Loucy (cell line): Measurements from ENCODE around the gene TF.

Source experiments
- H2AFZ ChIP-seq: fragments of 200-600 bp; sonication (generic); 2 replicates; pipeline ENCODE4 v1.6.0; 2016; ENCODE audit warnings: antibody characterized with exemption, mild to moderate bottlenecking, low read length, moderate library complexity
- H3F3A ChIP-seq: fragments of 200-600 bp; 2 replicates; pipeline ENCODE4 v1.6.0; 2016; ENCODE audit warnings: antibody characterized with exemption, low read depth, mild to moderate bottlenecking
- H3K27me3 ChIP-seq: fragments of 200-600 bp; sonication (generic); 2 replicates; pipeline ENCODE4 v1.6.1; 2014; ENCODE audit warnings: low read length, mild to moderate bottlenecking; ENCODE audit not compliant: insufficient read depth, poor library complexity, severe bottlenecking
- H3K36me3 ChIP-seq: fragments of 200-600 bp; sonication (generic); 2 replicates; pipeline ENCODE4 v1.6.1; 2016; ENCODE audit warnings: low read length; ENCODE audit not compliant: insufficient read depth
- H3K4me1 ChIP-seq: fragments of 200-600 bp; sonication (generic); 2 replicates; pipeline ENCODE4 v1.5.1; 2014; ENCODE audit warnings: low read length, mild to moderate bottlenecking; ENCODE audit not compliant: insufficient read depth, poor library complexity, severe bottlenecking
- H3K4me2 ChIP-seq: fragments of 200-600 bp; sonication (generic); 2 replicates; pipeline ENCODE4 v1.6.0; 2014; ENCODE audit warnings: antibody characterized with exemption, low read length, low read depth, mild to moderate bottlenecking; ENCODE audit not compliant: poor library complexity, severe bottlenecking
- H3K4me3 ChIP-seq: fragments of 200-600 bp; sonication (generic); 2 replicates; pipeline ENCODE4 v1.5.1; 2014; ENCODE audit warnings: low read length, mild to moderate bottlenecking, mixed read lengths; ENCODE audit not compliant: poor library complexity, severe bottlenecking
- H3K79me2 ChIP-seq: fragments of 200-600 bp; sonication (generic); 2 replicates; pipeline ENCODE4 v1.6.1; 2014; ENCODE audit warnings: low read length; ENCODE audit not compliant: insufficient read depth
- H3K9ac ChIP-seq: fragments of 200-600 bp; sonication (generic); 2 replicates; pipeline ENCODE4 v1.6.0; 2014; ENCODE audit warnings: mild to moderate bottlenecking, low read depth, low read length, moderate library complexity; ENCODE audit not compliant: poor library complexity, severe bottlenecking
- H3K9me2 ChIP-seq: fragments of 200-600 bp; sonication (generic); replicated peaks from 2 replicates; pipeline ENCODE4 v1.6.1; 2016; ENCODE audit warnings: low read depth, low read length, mixed read lengths
- H3K9me3 ChIP-seq: fragments of 200-600 bp; sonication (generic); 2 replicates; pipeline ENCODE4 v1.6.1; 2014; ENCODE audit warnings: mild to moderate bottlenecking, antibody characterized with exemption, low read length, low read depth; ENCODE audit not compliant: insufficient read depth
- H4K20me1 ChIP-seq: fragments of 200-600 bp; sonication (generic); 2 replicates; pipeline ENCODE4 v1.6.0; 2014; ENCODE audit warnings: antibody characterized with exemption, low read length, mild to moderate bottlenecking; ENCODE audit not compliant: insufficient read depth, poor library complexity, severe bottlenecking
- EZH2phosphoT487 ChIP-seq: fragments of 200-600 bp; IDR thresholded peaks from 2 replicates; pipeline ENCODE4 v1.6.1; 2018; ENCODE audit warnings: antibody characterized with exemption, mild to moderate bottlenecking, moderate library complexity, borderline replicate concordance
- TF ChIP-seq, protein P1 (sequence below): fragments of 200-600 bp; sonication (generic); conservative IDR thresholded peaks from 2 replicates; pipeline ENCODE4 v1.5.1; 2014; ENCODE audit warnings: mild to moderate bottlenecking, antibody characterized with exemption, low read length

TF gene

DNA sequence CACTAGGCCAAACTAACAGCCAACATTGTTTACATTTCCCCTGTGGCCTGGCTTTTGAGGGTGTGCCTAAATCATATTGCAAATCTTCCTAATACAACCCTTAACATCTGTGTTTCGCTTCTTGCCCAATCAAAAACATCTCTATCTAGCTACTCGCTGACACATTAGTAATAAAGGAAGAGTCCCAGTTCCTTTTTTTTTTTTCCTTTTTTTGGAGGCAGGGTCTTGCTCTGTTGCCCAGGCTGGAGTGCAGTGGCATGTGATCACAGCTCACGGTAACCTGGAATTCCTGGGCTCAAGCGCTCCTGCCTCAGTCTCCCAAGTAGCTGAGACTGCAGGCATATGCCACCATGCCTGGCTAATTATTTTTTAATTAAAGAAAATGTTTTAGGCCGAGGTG is 57.3 kb downstream of the TF start:
- Histone ChIP-seq H3K9me2 (no peaks in the 10 kb centered on the region), H3K36me3 (no peaks in the 10 kb centered on the region; the same call in 1 of the 2 replicates), H3K27me3 (peaks cover 13% of the 10 kb centered on the region), H3K9ac (no peak overlapping the region), H3K4me1 (peaks cover 24% of the 10 kb centered on the region), H3K4me2 (no peak overlapping the region), H3F3A (no peaks in the 10 kb centered on the region), H3K9me3 (no peaks in the 10 kb centered on the region), H4K20me1 (peaks cover 14% of the 10 kb centered on the region), H2AFZ (no peak overlapping the region), H3K4me3 (no peak overlapping the region), H3K79me2 (peaks cover 28% of the 10 kb centered on the region)
- TF ChIP-seq EZH2phosphoT487: no peak
- TF ChIP-seq, protein P1, sequence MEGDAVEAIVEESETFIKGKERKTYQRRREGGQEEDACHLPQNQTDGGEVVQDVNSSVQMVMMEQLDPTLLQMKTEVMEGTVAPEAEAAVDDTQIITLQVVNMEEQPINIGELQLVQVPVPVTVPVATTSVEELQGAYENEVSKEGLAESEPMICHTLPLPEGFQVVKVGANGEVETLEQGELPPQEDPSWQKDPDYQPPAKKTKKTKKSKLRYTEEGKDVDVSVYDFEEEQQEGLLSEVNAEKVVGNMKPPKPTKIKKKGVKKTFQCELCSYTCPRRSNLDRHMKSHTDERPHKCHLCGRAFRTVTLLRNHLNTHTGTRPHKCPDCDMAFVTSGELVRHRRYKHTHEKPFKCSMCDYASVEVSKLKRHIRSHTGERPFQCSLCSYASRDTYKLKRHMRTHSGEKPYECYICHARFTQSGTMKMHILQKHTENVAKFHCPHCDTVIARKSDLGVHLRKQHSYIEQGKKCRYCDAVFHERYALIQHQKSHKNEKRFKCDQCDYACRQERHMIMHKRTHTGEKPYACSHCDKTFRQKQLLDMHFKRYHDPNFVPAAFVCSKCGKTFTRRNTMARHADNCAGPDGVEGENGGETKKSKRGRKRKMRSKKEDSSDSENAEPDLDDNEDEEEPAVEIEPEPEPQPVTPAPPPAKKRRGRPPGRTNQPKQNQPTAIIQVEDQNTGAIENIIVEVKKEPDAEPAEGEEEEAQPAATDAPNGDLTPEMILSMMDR: no peak

DNA sequence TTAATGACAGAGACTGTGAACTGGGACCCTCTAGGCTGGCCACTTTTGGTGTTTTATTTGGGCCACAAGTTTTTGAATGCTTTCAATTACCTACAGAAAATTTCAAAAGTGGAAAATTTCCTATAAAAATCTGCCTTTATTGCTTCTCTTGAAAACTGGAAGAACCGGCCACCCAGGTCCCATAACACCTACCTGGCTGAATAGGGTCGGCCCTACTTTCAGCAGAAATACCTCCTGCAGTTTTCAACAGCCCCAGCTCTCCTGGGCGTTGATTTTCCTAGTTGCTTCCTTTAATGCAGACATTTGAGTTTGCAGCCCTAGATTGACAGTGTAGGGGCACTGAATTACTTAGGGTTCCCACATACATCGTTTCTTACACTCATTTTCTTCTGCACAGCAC is 58.7 kb downstream of the TF start:
- Histone ChIP-seq H3K4me3 (peak overlapping the region; percentile 85), H3K9me3 (no peaks in the 10 kb centered on the region), H3K27me3 (peaks cover 13% of the 10 kb centered on the region), H3F3A (no peaks in the 10 kb centered on the region), H3K79me2 (peaks cover 34% of the 10 kb centered on the region), H3K36me3 (no peaks in the 10 kb centered on the region; the same call in 1 of the 2 replicates), H3K9me2 (no peaks in the 10 kb centered on the region), H3K9ac (no peak overlapping the region), H3K4me1 (peaks cover 30% of the 10 kb centered on the region), H3K4me2 (peak overlapping the region; percentile 83), H4K20me1 (peaks cover 16% of the 10 kb centered on the region), H2AFZ (peak overlapping the region; percentile 100)
- no peak for TF ChIP-seq EZH2phosphoT487
- TF ChIP-seq, protein P1: no peak

DNA sequence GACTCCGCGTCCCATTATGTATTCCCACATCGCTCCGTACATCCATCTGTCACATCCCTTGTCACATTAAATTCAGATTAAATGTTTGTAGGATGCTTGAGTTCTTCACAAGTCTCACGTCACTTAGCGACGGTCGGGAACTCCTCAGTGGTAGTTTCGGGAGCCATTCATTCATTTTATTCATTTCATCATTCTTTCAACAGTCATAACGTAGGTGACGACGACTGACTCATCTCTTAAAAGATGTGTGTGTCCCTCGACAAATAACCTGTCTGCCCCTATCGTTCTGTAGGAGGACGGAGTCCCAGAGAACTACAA is 59.1 kb downstream of the TF start:
- no peaks in the 10 kb centered on the region for H3F3A ChIP-seq
- peaks cover 34% of the 10 kb centered on the region for H3K79me2 ChIP-seq
- TF ChIP-seq, protein P1: no peak
- TF ChIP-seq EZH2phosphoT487: no peak
- H3K4me1 ChIP-seq: peaks cover 30% of the 10 kb centered on the region
- H3K9me2 ChIP-seq: no peaks in the 10 kb centered on the region
- no peaks in the 10 kb centered on the region for H3K9me3 ChIP-seq
- H3K27me3 ChIP-seq: peaks cover 9% of the 10 kb centered on the region
- H4K20me1 ChIP-seq: peaks cover 19% of the 10 kb centered on the region
- H3K4me3 ChIP-seq: peak overlapping the region; percentile 85
- H3K36me3 ChIP-seq: no peaks in the 10 kb centered on the region; the same call in 1 of the 2 replicates
- peak overlapping the region; percentile 74 for H3K9ac ChIP-seq
- peak overlapping the region; percentile 100 for H2AFZ ChIP-seq
- peak overlapping the region; percentile 83 for H3K4me2 ChIP-seq
